K562 (cell line): ENCODE results near the gene NVL. TPM values are rescaled to one million over a fixed set of nuclear protein-coding genes. Genes with fewer than 3 reads are reported as not detected.

Experiments used
- ATF4 ChIP-seq: fragments of 450-650 bp; formaldehyde crosslinking; IDR thresholded peaks from 2 replicates; pipeline ENCODE4 v1.4.0; 2022; ENCODE audit warnings: mild to moderate bottlenecking, moderate library complexity
- FOS ChIP-seq: IDR thresholded peaks from 3 replicates; pipeline ENCODE4 v1.6.1; 2011; ENCODE audit not compliant: insufficient read length; ENCODE audit errors: extremely low read depth
- HDAC2 ChIP-seq: fragments of 450-650 bp; IDR thresholded peaks from 2 replicates; pipeline ENCODE4 v1.6.1; 2016; ENCODE audit warnings: mild to moderate bottlenecking
- HDGF ChIP-seq: fragments of 450-650 bp; IDR thresholded peaks from 2 replicates; pipeline ENCODE4 v1.6.1; 2016
- IRF2 ChIP-seq: sonication (generic); formaldehyde crosslinking; IDR thresholded peaks from 2 replicates; pipeline ENCODE4 v1.8.1; 2022; ENCODE audit warnings: mild to moderate bottlenecking, missing genetic modification reagents
- MIER1 ChIP-seq: fragments of 450-650 bp; IDR thresholded peaks from 2 replicates; pipeline ENCODE4 v1.6.1; 2016; ENCODE audit warnings: antibody characterized with exemption, mild to moderate bottlenecking, low read depth
- NR2C2 ChIP-seq, 2 experiments: fragments of 200-800 bp in 1 of 2; sonication (Bioruptor generic) in 1 of 2; sonication (generic) in 1 of 2; formaldehyde crosslinking in 1 of 2; IDR thresholded peaks; 2 replicates each; pipeline versions ENCODE4 v1.6.1 to v1.8.0; 2016 to 2022; ENCODE audit warnings: mild to moderate bottlenecking in 1 of 2, missing compliant biosample characterization in 1 of 2, missing genetic modification characterization in 1 of 2, missing genetic modification reagents in 1 of 2
- PATZ1 ChIP-seq: fragments of 250-450 bp; sonication (Bioruptor Pico); IDR thresholded peaks from 2 replicates; pipeline ENCODE4 v1.5.0; 2020; ENCODE audit warnings: mild to moderate bottlenecking, borderline replicate concordance
- PHTF2 ChIP-seq: fragments of 250-450 bp; sonication (Bioruptor Pico); IDR thresholded peaks from 2 replicates; pipeline ENCODE4 v1.5.0; 2021; ENCODE audit warnings: mild to moderate bottlenecking
- RFX7 ChIP-seq: fragments of 250-450 bp; sonication (Bioruptor Pico); IDR thresholded peaks from 2 replicates; pipeline ENCODE4 v1.5.1; 2021; ENCODE audit warnings: mild to moderate bottlenecking
- WHSC1 ChIP-seq: IDR thresholded peaks from one replicate; pipeline ENCODE4 v1.6.1; 2012; ENCODE audit warnings: low read length, control low read depth, inconsistent platforms
- ZBTB2 ChIP-seq: fragments of 450-650 bp; IDR thresholded peaks from 2 replicates; pipeline ENCODE4 v1.6.1; 2016; ENCODE audit warnings: antibody characterized with exemption
- ZC3H4 ChIP-seq: sonication (generic); formaldehyde crosslinking; IDR thresholded peaks from 2 replicates; pipeline ENCODE4 v1.9.0; 2021; ENCODE audit warnings: missing genetic modification reagents, borderline replicate concordance
- ZNF143 ChIP-seq: sonication (generic); formaldehyde crosslinking; IDR thresholded peaks from 2 replicates; pipeline ENCODE4 v1.9.0; 2022; ENCODE audit warnings: mild to moderate bottlenecking, missing genetic modification reagents
- ZNF280B ChIP-seq: fragments of 250-450 bp; sonication (Bioruptor Pico); IDR thresholded peaks from 2 replicates; pipeline ENCODE4 v1.5.1; 2021; ENCODE audit warnings: mild to moderate bottlenecking
- ZNF3 ChIP-seq: fragments of 250-450 bp; sonication (Bioruptor Pico); IDR thresholded peaks from 2 replicates; pipeline ENCODE4 v1.5.0; 2021; ENCODE audit warnings: mild to moderate bottlenecking, moderate library complexity
- ZNF354B ChIP-seq: fragments of 250-450 bp; sonication (Bioruptor Pico); IDR thresholded peaks from 2 replicates; pipeline ENCODE4 v1.4.0; 2020
- ZNF717 ChIP-seq: fragments of 250-450 bp; sonication (Bioruptor Pico); IDR thresholded peaks from 2 replicates; pipeline ENCODE4 v1.5.0; 2021
- ZNF77 ChIP-seq: fragments of 250-450 bp; sonication (Bioruptor Pico); IDR thresholded peaks from 2 replicates; pipeline ENCODE4 v1.5.0; 2020
- polyA plus RNA-seq, 8 experiments: library from polyadenylated mRNA; depleted of rRNA in 4 of 8; stranded (reverse) in 5 of 8; unstranded in 3 of 8; fragments of >200 nt; fragmentation: Nextera tagmentation in 2 of 8; fragmentation: Illumina TruSeq in 1 of 8; extraction: Ambion mirVana in 2 of 8; extraction: Trizol in 1 of 8; gene quantifications; 2 replicates each; pipeline versions ENCODE4 v1.2.1 to v1.2.3, GENCODE V29; 2011 to 2014; ENCODE audit warnings: inconsistent platforms in 1 of 8, missing spikeins in 1 of 8
- total RNA-seq, 7 experiments: library from RNA; depleted of rRNA in 6 of 7; stranded (reverse); fragments of >200 nt in 6 of 7; fragmentation: Illumina TruSeq in 2 of 7; extraction: Trizol in 2 of 7; gene quantifications; 2 replicates each; pipeline versions ENCODE4 v1.2.1 to v1.2.3, GENCODE V29; 2011 to 2021; ENCODE audit warnings: low replicate concordance in 1 of 7
- TF ChIP-seq, protein P1 (sequence below), 2 experiments: fragments of 450-650 bp; IDR thresholded peaks; 2 replicates each; pipeline ENCODE4 v1.6.1; 2016
- TF ChIP-seq, protein P2 (sequence below): sonication (generic); formaldehyde crosslinking; IDR thresholded peaks from 2 replicates; pipeline ENCODE4 v1.8.0; 2022; ENCODE audit warnings: missing genetic modification reagents, mild to moderate bottlenecking, borderline replicate concordance

The NVL gene
- total and polyA plus RNA-seq, 9 of the 15 experiments (the other 6 are each of a cell fraction or from before 2014, with no cell fraction given): 32.5 to 86.6 (median 62.9) TPM

GRCh38 chr1:224182866-224183590, 146.9 kb downstream of the NVL start, which contains the start of gene DEGS1 (continued):
- TF ChIP-seq, protein P1, sequence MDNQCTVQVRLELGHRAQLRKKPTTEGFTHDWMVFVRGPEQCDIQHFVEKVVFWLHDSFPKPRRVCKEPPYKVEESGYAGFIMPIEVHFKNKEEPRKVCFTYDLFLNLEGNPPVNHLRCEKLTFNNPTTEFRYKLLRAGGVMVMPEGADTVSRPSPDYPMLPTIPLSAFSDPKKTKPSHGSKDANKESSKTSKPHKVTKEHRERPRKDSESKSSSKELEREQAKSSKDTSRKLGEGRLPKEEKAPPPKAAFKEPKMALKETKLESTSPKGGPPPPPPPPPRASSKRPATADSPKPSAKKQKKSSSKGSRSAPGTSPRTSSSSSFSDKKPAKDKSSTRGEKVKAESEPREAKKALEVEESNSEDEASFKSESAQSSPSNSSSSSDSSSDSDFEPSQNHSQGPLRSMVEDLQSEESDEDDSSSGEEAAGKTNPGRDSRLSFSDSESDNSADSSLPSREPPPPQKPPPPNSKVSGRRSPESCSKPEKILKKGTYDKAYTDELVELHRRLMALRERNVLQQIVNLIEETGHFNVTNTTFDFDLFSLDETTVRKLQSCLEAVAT (IDR thresholded peaks at IDR 0.05): peak in 1 of 2 experiments; percentile 75; a peak in 1 of 4 replicates
- no peak for TF ChIP-seq ZNF3 (CRISPR knock-in tag)
- TF ChIP-seq PHTF2 (CRISPR knock-in tag): no peak
- TF ChIP-seq HDAC2: no peak
- TF ChIP-seq RFX7 (CRISPR knock-in tag): no peak
- peak; percentile 69; the same call in 1 of the 2 replicates for TF ChIP-seq NR2C2 (CRISPR knock-in tag; IDR thresholded peaks at IDR 0.05)
- no peak for TF ChIP-seq NR2C2 (tag; IDR thresholded peaks at IDR 0.05)
- no peak for TF ChIP-seq ATF4
- no peak for TF ChIP-seq ZNF77 (CRISPR knock-in tag)
- TF ChIP-seq MIER1: no peak
- no peak for TF ChIP-seq ZNF280B (CRISPR knock-in tag)
- no peak for TF ChIP-seq FOS
- no peak for TF ChIP-seq HDGF
- peak; percentile 77; the same call in 1 of the 2 replicates for TF ChIP-seq ZC3H4 (CRISPR knock-in tag)
- no peak; the same call in 1 of the 2 replicates for TF ChIP-seq ZNF143 (CRISPR knock-in tag)
- TF ChIP-seq ZBTB2: no peak
- TF ChIP-seq WHSC1: no peak
- TF ChIP-seq PATZ1 (CRISPR knock-in tag): no peak
- TF ChIP-seq, protein P2, sequence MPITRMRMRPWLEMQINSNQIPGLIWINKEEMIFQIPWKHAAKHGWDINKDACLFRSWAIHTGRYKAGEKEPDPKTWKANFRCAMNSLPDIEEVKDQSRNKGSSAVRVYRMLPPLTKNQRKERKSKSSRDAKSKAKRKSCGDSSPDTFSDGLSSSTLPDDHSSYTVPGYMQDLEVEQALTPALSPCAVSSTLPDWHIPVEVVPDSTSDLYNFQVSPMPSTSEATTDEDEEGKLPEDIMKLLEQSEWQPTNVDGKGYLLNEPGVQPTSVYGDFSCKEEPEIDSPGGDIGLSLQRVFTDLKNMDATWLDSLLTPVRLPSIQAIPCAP: no peak
- TF ChIP-seq ZNF354B (CRISPR knock-in tag): no peak
- TF ChIP-seq IRF2 (CRISPR knock-in tag): no peak; the same call in 1 of the 2 replicates
- no peak for TF ChIP-seq ZNF717 (CRISPR knock-in tag)
